Heart right ventricle (tissue), 16 donors: ENCODE measurements around the gene ABLIM2. TPM values are rescaled to one million over a fixed set of nuclear protein-coding genes. Genes with fewer than 3 reads are reported as not detected.

Experiments used
- ATAC-seq, 8 donors: fragments of 200-7000 bp; cut with Tn5 transposase; one replicate each; pipeline ENCODE4 v1.9.1; 2020; ENCODE audit warnings: mild to moderate bottlenecking in 8 of 8, moderate library complexity in 8 of 8, moderate number of reproducible peaks in 1 of 8
- DNase-seq, 2 donors: peaks; one replicate each; pipeline ENCODE4 v3.0.0-alpha.2; 2020
- H3K27ac ChIP-seq, 10 donors: fragments of 200-600 bp; sonication (generic) in 2 of 10; one replicate each; pipeline versions ENCODE4 v1.5.0 to v1.8.0; 2020 to 2022; ENCODE audit warnings: mild to moderate bottlenecking in 3 of 10
- H3K27me3 ChIP-seq, 7 donors: fragments of 200-600 bp; one replicate each; pipeline ENCODE4 v1.8.0; 2021 to 2022; ENCODE audit warnings: mild to moderate bottlenecking in 2 of 7
- H3K36me3 ChIP-seq, 9 donors: fragments of 200-600 bp; sonication (generic) in 1 of 9; one replicate each; pipeline versions ENCODE4 v1.5.0 to v1.8.0; 2020 to 2022; ENCODE audit warnings: mild to moderate bottlenecking in 2 of 9
- H3K4me1 ChIP-seq, 9 donors: fragments of 200-600 bp; sonication (generic) in 1 of 9; one replicate each; pipeline versions ENCODE4 v1.5.0 to v1.8.0; 2020 to 2022; ENCODE audit warnings: mild to moderate bottlenecking in 4 of 9
- H3K4me3 ChIP-seq, 10 donors: fragments of 200-600 bp; sonication (generic) in 2 of 10; one replicate each; pipeline versions ENCODE4 v1.5.0 to v1.8.0; 2020 to 2022; ENCODE audit warnings: mild to moderate bottlenecking in 7 of 10, moderate library complexity in 2 of 10
- H3K9me3 ChIP-seq, 11 donors: fragments of 200-600 bp in 10 of 11; sonication (generic) in 2 of 11; one replicate each; pipeline versions ENCODE4 v1.5.0 to v1.8.0; 2013 to 2022; ENCODE audit warnings: mild to moderate bottlenecking in 2 of 11, control low read depth in 1 of 11, moderate library complexity in 1 of 11
- WGBS, 2 donors: extraction: QIAGEN DNeasy Blood & Tissue Kit; methylation state at CpG; one replicate each; pipeline ENCODE4 v1.1.7; 2013; ENCODE audit warnings: inconsistent platforms in 1 of 2; 5-methylcytosine and 5-hydroxymethylcytosine counted together
- intact Hi-C, 10 donors: fragments of 100-400 bp; cut with DNase I; formaldehyde crosslinking; loops; one replicate each; pipeline versions ENCODE4 v1.11.1 to v1.14.2; 2022
- polyA plus RNA-seq, 2 donors: library from polyadenylated mRNA; stranded (reverse); fragments of 200-250 nt; gene quantifications; one replicate each; pipeline ENCODE4 v1.2.3, GENCODE V29; 2013
- total RNA-seq, 10 donors: library from RNA; stranded (reverse); fragmentation: NEBNext Ultra II Directional in 3 of 10; extraction: Animal tissue kit (Norgen Biotek cat#: 25700) in 3 of 10; gene quantifications; one replicate each; pipeline versions ENCODE4 v1.2.1 to v1.2.4, GENCODE V29; 2021 to 2023
- TF ChIP-seq, protein P1 (sequence below), 9 donors: fragments of 200-600 bp; sonication (generic) in 2 of 9; IDR thresholded peaks; one replicate each; pipeline versions ENCODE4 v1.5.0 to v1.8.0; 2021 to 2022; ENCODE audit warnings: antibody characterized with exemption in 9 of 9, mild to moderate bottlenecking in 5 of 9, moderate library complexity in 1 of 9
- donor health status: Arrhythmogenic right ventricular cardiomyopathy.
- donor health status: ischemic (EF 13 %, LVEDD 7.1; RV severe dilation, severe dysfunction).
- donor health status: healthy with polysubstance abuse.
- donor health status: DM: no; HTN: yes; CAD: no.
- donor health status: DM: no; HTN: no; CAD: no.
- donor health status: ischemic (EF 25% LVEDD 6.9; RV normal size, moderate dysfunction).
- donor health status: ischemic (EF 25% LVEDD 5.7; RV mildly dilated, moderate dysfunction).
- donor health status: healthy.
- donor health status: DM: yes; HTN: yes; CAD: no.
- donor health status: Ischemic cardiomyopathy.
- donor health status: ischemic (EF 35%, LVEDD 5.7; RV mildly dilated, moderate dysfunction).
- donor health status: nonischemic (EF 11% LVEDD 7.7; RV severe dilation, severe dysfunction).
- donor health status: DM: yes; HTN: yes; CAD: no.
- donor health status: PGD.
- donor health status: ischemic (EF 29% LVEDD 5.4; RV normal size, mild dysfunction).
- donor health status: nonischemic (EF 23%, LVEDD 6.1; RV moderate dilation, normal function).

Gene ABLIM2
- total and polyA plus RNA-seq, 12 donors = 7.2 to 27.8 (median 17.6) TPM

DNA sequence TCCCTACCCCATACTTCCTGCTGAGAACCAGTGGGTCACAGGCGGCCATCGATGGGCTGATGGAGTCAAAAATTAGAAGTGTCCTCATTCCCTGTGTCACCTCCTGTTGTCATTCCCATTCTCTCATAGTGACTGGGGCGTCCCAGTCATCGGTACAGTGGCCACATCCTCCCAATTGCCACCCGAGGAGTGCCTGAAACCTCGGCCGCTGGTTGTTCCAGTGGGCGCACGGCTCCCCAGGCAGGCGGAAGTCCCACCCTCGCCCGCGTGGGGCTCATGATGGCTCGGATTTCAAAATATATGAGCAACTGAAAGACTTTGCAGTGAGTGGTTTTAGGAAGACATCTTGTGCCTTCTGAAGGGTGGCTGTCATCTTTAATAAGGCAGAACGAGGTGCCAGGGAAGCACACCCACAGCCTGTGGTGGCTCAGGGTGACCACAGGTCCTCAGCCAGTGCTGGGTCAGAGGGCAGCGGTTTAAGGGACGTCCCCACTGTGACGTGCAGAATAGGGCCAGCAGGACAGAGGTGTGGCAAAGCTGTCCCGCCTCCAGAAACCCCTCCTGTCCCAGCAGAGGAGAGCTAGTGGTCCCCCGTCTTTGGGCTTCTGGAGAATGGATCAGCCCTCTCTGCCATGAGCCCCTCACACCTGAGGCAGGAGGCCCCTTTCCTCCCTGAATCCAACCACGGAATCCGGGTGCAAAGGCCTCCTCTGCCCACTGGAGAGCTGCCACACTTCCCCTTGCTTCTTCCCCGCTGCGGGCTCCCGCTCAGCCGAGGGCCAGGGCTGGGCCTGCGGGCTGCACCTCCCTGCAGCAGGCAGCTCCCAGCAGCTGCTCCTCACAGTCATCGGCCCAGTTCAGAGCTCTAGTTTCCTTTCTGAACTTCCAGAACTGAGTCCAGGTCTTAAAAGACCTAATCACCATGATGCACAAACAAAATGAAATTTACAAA lies 90.4 kb downstream of the ABLIM2 start:
- 84 to 91% methylated on average over 28 of the region's 28 CpGs for WGBS, 2 donors
- Histone ChIP-seq H3K27me3 (peaks cover 0 to 15% (median 6%) of the 10 kb centered on the region in 7 donors), H3K27ac (no peak overlapping the region), H3K4me1 (peaks cover 0 to 3% (median 0%) of the 10 kb centered on the region in 9 donors), H3K4me3 (no peak overlapping the region), H3K9me3 (peaks cover 0 to 22% (median 10%) of the 10 kb centered on the region in 11 donors), H3K36me3 (no peaks in the 10 kb centered on the region)
- TF ChIP-seq, protein P1, sequence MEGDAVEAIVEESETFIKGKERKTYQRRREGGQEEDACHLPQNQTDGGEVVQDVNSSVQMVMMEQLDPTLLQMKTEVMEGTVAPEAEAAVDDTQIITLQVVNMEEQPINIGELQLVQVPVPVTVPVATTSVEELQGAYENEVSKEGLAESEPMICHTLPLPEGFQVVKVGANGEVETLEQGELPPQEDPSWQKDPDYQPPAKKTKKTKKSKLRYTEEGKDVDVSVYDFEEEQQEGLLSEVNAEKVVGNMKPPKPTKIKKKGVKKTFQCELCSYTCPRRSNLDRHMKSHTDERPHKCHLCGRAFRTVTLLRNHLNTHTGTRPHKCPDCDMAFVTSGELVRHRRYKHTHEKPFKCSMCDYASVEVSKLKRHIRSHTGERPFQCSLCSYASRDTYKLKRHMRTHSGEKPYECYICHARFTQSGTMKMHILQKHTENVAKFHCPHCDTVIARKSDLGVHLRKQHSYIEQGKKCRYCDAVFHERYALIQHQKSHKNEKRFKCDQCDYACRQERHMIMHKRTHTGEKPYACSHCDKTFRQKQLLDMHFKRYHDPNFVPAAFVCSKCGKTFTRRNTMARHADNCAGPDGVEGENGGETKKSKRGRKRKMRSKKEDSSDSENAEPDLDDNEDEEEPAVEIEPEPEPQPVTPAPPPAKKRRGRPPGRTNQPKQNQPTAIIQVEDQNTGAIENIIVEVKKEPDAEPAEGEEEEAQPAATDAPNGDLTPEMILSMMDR (IDR thresholded peaks at IDR 0.05) = no peak
- intact Hi-C loops = no loop called here
- DNase-seq (no peak), ATAC-seq (peak in 2 of 8 donors; percentile 6 to 25)

DNA sequence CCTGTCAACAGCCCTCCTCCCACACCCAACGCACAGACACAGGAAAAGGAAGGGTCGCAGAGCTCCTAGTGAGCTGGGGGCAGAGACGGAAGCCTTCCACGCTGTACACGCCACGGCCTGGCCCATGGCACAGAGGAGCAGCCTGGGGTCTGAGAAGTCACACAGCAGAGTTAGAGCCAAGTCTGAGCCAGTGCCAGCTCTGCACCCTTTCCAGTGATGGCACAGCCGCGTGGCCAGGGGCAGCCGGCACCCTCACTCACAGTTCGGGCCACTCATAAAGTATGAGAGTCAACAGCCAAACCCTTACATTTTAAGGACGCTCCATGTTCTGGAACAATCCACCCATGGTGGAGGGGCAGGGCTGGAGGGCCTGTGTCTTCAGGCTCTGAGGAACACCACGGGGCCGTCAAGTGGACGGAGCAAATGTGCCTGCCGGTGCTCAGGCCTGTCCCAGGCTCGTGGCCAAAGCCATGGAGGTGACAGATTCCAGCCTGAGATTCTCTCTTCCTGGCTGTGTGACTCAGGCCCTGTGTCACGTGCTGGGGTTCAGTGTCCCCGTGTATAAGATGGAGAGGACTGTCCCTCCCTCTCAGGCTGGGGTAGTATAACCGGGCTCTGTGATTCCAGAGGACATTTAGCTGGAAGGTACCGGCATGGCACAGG lies 91.2 kb downstream of the ABLIM2 start:
- ATAC-seq = peak; percentile 52 to 89 (median 70)
- peaks cover 0 to 25% (median 10%) of the 10 kb centered on the region in 11 donors for H3K9me3 ChIP-seq
- peaks cover 0 to 3% (median 0%) of the 10 kb centered on the region in 9 donors for H3K4me1 ChIP-seq
- H3K4me3 ChIP-seq = no peak overlapping the region
- peak; percentile 22 to 35 for DNase-seq
- 68 to 79% methylated on average over 20 of the region's 20 CpGs for WGBS, 2 donors
- peaks cover 0 to 15% (median 6%) of the 10 kb centered on the region in 7 donors for H3K27me3 ChIP-seq
- no peak overlapping the region for H3K27ac ChIP-seq
- H3K36me3 ChIP-seq = no peaks in the 10 kb centered on the region
- TF ChIP-seq, protein P1 (IDR thresholded peaks at IDR 0.05) = no peak
- intact Hi-C loops = no loop called here

DNA sequence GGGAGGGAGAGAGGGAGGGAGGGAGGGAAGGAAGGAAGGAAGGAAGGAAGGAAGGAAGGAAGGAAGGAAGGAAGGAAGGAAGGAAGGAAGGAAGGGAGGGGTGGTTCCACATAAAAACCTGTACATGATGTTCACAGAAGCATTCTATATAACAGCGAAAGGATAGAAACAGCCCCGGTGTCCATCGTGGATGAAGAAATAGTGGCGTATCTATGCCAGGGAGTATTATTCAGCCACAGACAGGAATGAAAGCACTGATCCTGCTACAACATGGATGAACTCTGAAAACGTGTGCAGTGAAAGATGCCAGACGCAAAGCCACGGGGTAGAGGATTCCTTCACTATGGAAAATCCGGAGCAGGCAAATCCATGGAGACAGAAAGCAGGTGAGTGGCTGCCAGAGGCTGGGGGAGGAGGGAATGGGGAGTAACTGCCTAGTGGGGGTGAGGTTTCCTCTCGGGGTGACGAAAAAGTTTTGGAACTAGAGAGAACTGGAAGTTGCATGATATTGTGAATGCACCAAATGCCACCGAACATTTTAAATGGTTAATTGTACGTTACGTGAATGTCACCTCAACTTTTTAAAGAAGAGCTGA lies 92.2 kb downstream of the ABLIM2 start:
- Histone ChIP-seq H3K9me3 (peaks cover 0 to 25% (median 10%) of the 10 kb centered on the region in 11 donors), H3K27ac (no peak overlapping the region), H3K4me3 (no peak overlapping the region), H3K27me3 (peaks cover 0 to 10% (median 5%) of the 10 kb centered on the region in 7 donors), H3K4me1 (peaks cover 0 to 3% (median 0%) of the 10 kb centered on the region in 9 donors), H3K36me3 (no peaks in the 10 kb centered on the region)
- WGBS, 2 donors = 87 to 92% methylated on average over 13 of the region's 13 CpGs
- DNase-seq = no peak
- TF ChIP-seq, protein P1 (IDR thresholded peaks at IDR 0.05) = no peak
- intact Hi-C loops = no loop called here
- ATAC-seq = no peak

DNA sequence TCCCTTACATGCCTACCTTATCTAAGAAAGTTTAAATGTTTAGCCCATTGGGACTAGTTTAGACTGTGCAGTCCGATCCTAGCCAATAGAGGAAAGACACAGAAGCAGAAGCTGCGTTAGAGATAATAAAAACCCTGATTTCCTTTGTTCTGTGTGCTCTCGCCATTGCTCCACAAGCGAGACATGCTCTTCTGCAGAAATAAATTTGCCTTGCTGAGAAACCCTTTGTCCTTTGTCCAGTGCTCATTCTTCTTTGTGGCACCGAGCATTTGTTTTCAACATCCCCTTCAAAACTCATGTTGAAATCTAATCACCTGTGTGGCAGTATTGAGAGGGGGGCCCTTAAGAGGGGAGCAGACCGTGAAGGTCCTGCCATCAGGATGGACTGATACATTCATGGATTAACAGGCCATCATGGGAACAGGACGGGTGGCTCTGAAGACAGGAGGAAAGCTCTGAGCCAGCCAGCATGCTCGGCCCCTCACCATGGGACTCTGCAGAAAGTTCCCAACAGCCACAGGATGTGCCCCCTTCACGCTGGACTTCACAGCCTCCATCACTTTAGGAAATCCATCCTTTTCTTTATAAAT lies 94.5 kb downstream of the ABLIM2 start:
- H3K4me1 ChIP-seq = no peaks in the 10 kb centered on the region
- WGBS, 2 donors = 91 to 92% methylated on average over 9 of the region's 9 CpGs
- no peaks in the 10 kb centered on the region for H3K36me3 ChIP-seq
- intact Hi-C loops = no loop called here
- TF ChIP-seq, protein P1 (IDR thresholded peaks at IDR 0.05) = no peak
- DNase-seq (no peak), ATAC-seq (no peak)
- no peak overlapping the region for H3K27ac ChIP-seq
- H3K9me3 ChIP-seq = peaks cover 0 to 28% (median 10%) of the 10 kb centered on the region in 11 donors
- no peak overlapping the region for H3K4me3 ChIP-seq
- H3K27me3 ChIP-seq = no peaks in the 10 kb centered on the region
